ENCODE results near the gene MOXD1. TPM values are rescaled to one million over a fixed set of nuclear protein-coding genes. Genes with fewer than 3 reads are reported as not detected.

MOXD1 gene
- total and polyA plus RNA-seq, 2 of the 8 experiments (the other 6 are each of a cell fraction or from before 2014, with no cell fraction given): 1.6 to 3.5 TPM

GRCh38 chr6:132272776-132273175 lies 128.5 kb downstream of the MOXD1 start:
- Histone ChIP-seq H2BK15ac (ENCODE audit: low read length) (no peak overlapping the region), H3K4me3 (ENCODE audit: extremely low read depth in 1 of 4, insufficient read depth in 2 of 4, low read depth in 3 of 4, low read length in 4 of 4) (no peak overlapping the region), H3K23ac (ENCODE audit: insufficient read length) (no peak overlapping the region), H3K23me2 (ENCODE audit: low read depth, low read length) (no peaks in the 10 kb centered on the region), H3K4me2 (ENCODE audit: insufficient read depth in 1 of 2, low read depth in 2 of 2, low read length in 2 of 2) (no peak overlapping the region), H3K14ac (ENCODE audit: insufficient read length) (no peak overlapping the region), H3K9me3 (ENCODE audit: insufficient read depth in 2 of 2, low read depth in 1 of 2, low read length in 1 of 2) (no peaks in the 10 kb centered on the region), H4K5ac (ENCODE audit: insufficient read length, low read depth, low read length) (no peak overlapping the region), H2AK5ac (ENCODE audit: low read depth, low read length) (no peak overlapping the region), H3K18ac (ENCODE audit: extremely low read depth, low read length) (no peak overlapping the region), H4K8ac (ENCODE audit: extremely low read depth, insufficient read depth, low read length) (no peak overlapping the region), H3K27ac (ENCODE audit: low read depth, low read length) (no peak overlapping the region), H3K4ac (replicated peaks; ENCODE audit: insufficient read length, low read depth, low read length) (no peak overlapping the region), H3K9ac (replicated peaks in 1 of 4; ENCODE audit: extremely low read depth in 1 of 4, low read depth in 3 of 4, low read length in 3 of 4) (no peak overlapping the region), H3K79me1 (ENCODE audit: low read depth, low read length) (no peaks in the 10 kb centered on the region; the same call in 1 of the 2 replicates), H2BK20ac (ENCODE audit: low read length) (no peak overlapping the region), H3K4me1 (replicated peaks in 1 of 4; ENCODE audit: control insufficient read depth in 3 of 4, insufficient read depth in 4 of 4, low read length in 3 of 4) (no peaks in the 10 kb centered on the region), H2BK12ac (ENCODE audit: low read depth, low read length) (no peak overlapping the region), H2BK5ac (ENCODE audit: low read depth, low read length) (no peak overlapping the region), H3K36me3 (ENCODE audit: control insufficient read depth in 2 of 4, insufficient read depth in 4 of 4, low read length in 3 of 4) (no peaks in the 10 kb centered on the region), H4K91ac (replicated peaks; ENCODE audit: insufficient read length, low read length) (no peak overlapping the region), H3K56ac (replicated peaks; ENCODE audit: insufficient read length, low read depth, low read length) (no peak overlapping the region), H2AFZ (ENCODE audit: low read length) (no peak overlapping the region), H4K20me1 (replicated peaks in 1 of 2; ENCODE audit: control insufficient read depth in 1 of 2, insufficient read depth in 2 of 2, low read length in 2 of 2) (no peaks in the 10 kb centered on the region), H3K27me3 (replicated peaks in 1 of 4; ENCODE audit: control insufficient read depth in 3 of 4, extremely low read depth in 1 of 4, insufficient read depth in 3 of 4, low read length in 3 of 4) (no peaks in the 10 kb centered on the region), H2BK120ac (replicated peaks; ENCODE audit: low read depth, low read length) (no peak overlapping the region), H3K79me2 (ENCODE audit: control insufficient read depth in 1 of 2, insufficient read depth in 2 of 2, low read length in 2 of 2) (no peaks in the 10 kb centered on the region)
- CTCF ChIA-PET (ENCODE audit: partially characterized antibody): interaction anchor here (0.6 to 7.6 kb wide), 9 partner anchors 10 to 363 kb away, joined by 3 to 68 read pairs (median 5); no protein-coding TSS in a partner anchor
- POLR2A ChIA-PET (ENCODE audit: partially characterized antibody): no interaction called here
- WGBS, 2 experiments (ENCODE audit: extremely low coverage in 1 of 2, insufficient coverage in 1 of 2, insufficient read length in 1 of 2, insufficient replicate concordance in 2 of 2, low coverage in 1 of 2, low lambda C conversion rate in 2 of 2, missing lambda C conversion rate in 1 of 2): 83% methylated on average over 10 of the region's 10 CpGs; no CpG with 5 or more reads in 1 of the 2 experiments
- no peak for TF ChIP-seq KDM1A (IDR thresholded peaks at IDR 0.05; ENCODE audit: borderline replicate concordance, low read length)
- DNase-seq (ENCODE audit: low read depth in 1 of 2, low spot score in 2 of 2) (no peak), FAIRE-seq (no peak)
